HepG2 (cell line): Measurements from ENCODE around the gene DHRS13. TPM values are rescaled to one million over a fixed set of nuclear protein-coding genes. Genes with fewer than 3 reads are reported as not detected.

Experiments
- BHLHE40 ChIP-seq: IDR thresholded peaks from 2 replicates; pipeline ENCODE4 v1.6.1; 2011; ENCODE audit warnings: low read length, improper control_type of control experiment
- HMGXB4 ChIP-seq, 2 experiments: sonication (generic) in 1 of 2; formaldehyde crosslinking in 1 of 2; IDR thresholded peaks; 2 replicates each; pipeline versions ENCODE4 v1.4.0 to v1.6.1; 2018 to 2020; ENCODE audit warnings: missing genetic modification reagents in 2 of 2, borderline replicate concordance in 1 of 2, low read depth in 1 of 2, mild to moderate bottlenecking in 1 of 2, missing biosample characterization in 1 of 2
- MIER2 ChIP-seq: IDR thresholded peaks from 2 replicates; pipeline ENCODE4 v1.6.1; 2016; ENCODE audit warnings: missing biosample characterization, missing genetic modification reagents
- THAP7 ChIP-seq: sonication (generic); formaldehyde crosslinking; IDR thresholded peaks from 2 replicates; pipeline ENCODE4 v1.8.1; 2023; ENCODE audit warnings: mild to moderate bottlenecking, missing genetic modification reagents
- ZFP1 ChIP-seq: IDR thresholded peaks from 2 replicates; pipeline ENCODE4 v1.6.1; 2016
- ZMAT3 ChIP-seq: sonication (generic); formaldehyde crosslinking; conservative IDR thresholded peaks from 2 replicates; pipeline ENCODE4 v1.7.0; 2021; ENCODE audit warnings: missing genetic modification reagents
- ZNF232 ChIP-seq: sonication (generic); formaldehyde crosslinking; IDR thresholded peaks from 2 replicates; pipeline ENCODE4 v1.4.0; 2020; ENCODE audit warnings: missing genetic modification reagents, borderline replicate concordance
- ZNF281 ChIP-seq: sonication (generic); formaldehyde crosslinking; IDR thresholded peaks from 2 replicates; pipeline ENCODE4 v1.4.0; 2020; ENCODE audit warnings: missing genetic modification reagents, borderline replicate concordance
- ZNF510 ChIP-seq: sonication (generic); formaldehyde crosslinking; IDR thresholded peaks from 2 replicates; pipeline ENCODE4 v1.4.0; 2020; ENCODE audit warnings: low read depth, mild to moderate bottlenecking, missing genetic modification reagents
- ZNF720 ChIP-seq: sonication (generic); formaldehyde crosslinking; IDR thresholded peaks from 2 replicates; pipeline ENCODE4 v1.4.0; 2020; ENCODE audit warnings: missing genetic modification reagents
- polyA plus RNA-seq, 8 experiments: library from polyadenylated mRNA; depleted of rRNA in 3 of 8; stranded (reverse) in 7 of 8; unstranded in 1 of 8; fragments of >200 nt; fragmentation: Illumina TruSeq in 4 of 8; extraction: Trizol in 4 of 8; gene quantifications; 2 replicates each; pipeline versions ENCODE4 v1.2.1 to v1.2.3, GENCODE V29; 2011 to 2016; ENCODE audit warnings: low read depth in 4 of 8, missing spikeins in 1 of 8, mixed read lengths in 1 of 8; ENCODE audit not compliant: insufficient read depth in 1 of 8
- total RNA-seq, 5 experiments: library from RNA; depleted of rRNA; stranded (reverse); fragments of >200 nt; fragmentation: Illumina TruSeq; extraction: Trizol; gene quantifications; 2 replicates each; pipeline ENCODE4 v1.2.3, GENCODE V29; 2016; ENCODE audit warnings: low read depth in 1 of 5

The DHRS13 gene
- total and polyA plus RNA-seq, 2 of the 13 experiments (the other 11 are each of a cell fraction or from before 2014, with no cell fraction given), result 11.8 to 12.6 TPM

- TF ChIP-seq ZNF232 (CRISPR knock-in tag) (no peak), ZFP1 (no peak), MIER2 (CRISPR knock-in tag) (no peak), ZNF720 (CRISPR knock-in tag) (no peak), ZMAT3 (no peak), ZNF510 (CRISPR knock-in tag) (no peak), HMGXB4 (CRISPR knock-in tag; IDR thresholded peaks at IDR 0.05; ENCODE audit: borderline replicate concordance in 1 of 2, low read depth in 1 of 2) (no peak), THAP7 (no peak), ZNF281 (CRISPR knock-in tag) (no peak), BHLHE40 (no peak)
Measured at GRCh38 chr17:28875848-28876550, 26.9 kb downstream of the DHRS13 start (continued).
